HTR-8/SVneo (cell line): ENCODE results near the gene KIF25.
"Not testable (repeated sequence)": the region's sequence is repeated elsewhere in the genome, so short reads cannot be mapped to it uniquely, and the experiment has no call there.

ENCODE experiments used
- DNase-seq: peaks from one replicate; pipeline ENCODE4 v3.0.0; 2011; ENCODE audit warnings: low spot score, mixed read lengths; ENCODE audit not compliant: insufficient read length
- FAIRE-seq: peaks from 2 replicates; lab custom pipeline; 2011; peaks lifted over from hg19 to GRCh38; lab: Jason Lieb, UNC

The KIF25 gene

GRCh38 chr6:167973148-167973885, 24.2 kb upstream of the KIF25 start:
- no peak for FAIRE-seq
- DNase-seq: no peak

GRCh38 chr6:167974640-167975344, 22.7 kb upstream of the KIF25 start:
- FAIRE-seq: no peak
- DNase-seq: no peak

GRCh38 chr6:167975458-167975857, 22.0 kb upstream of the KIF25 start:
- DNase-seq (no peak), FAIRE-seq (no peak)

- DNase-seq, FAIRE-seq: not testable (repeated sequence)
Observed at GRCh38 chr6:167976116-167976657, 21.3 kb upstream of the KIF25 start.

GRCh38 chr6:167976708-167977107, 20.8 kb upstream of the KIF25 start:
- DNase-seq: no peak
- no peak for FAIRE-seq

- DNase-seq (no peak), FAIRE-seq (no peak)
Observed at GRCh38 chr6:167977717-167978467, 19.6 kb upstream of the KIF25 start.

- DNase-seq (no peak), FAIRE-seq (no peak)
Observed at GRCh38 chr6:167978607-167979006, 18.9 kb upstream of the KIF25 start.

- DNase-seq (no peak), FAIRE-seq (no peak)
Observed at GRCh38 chr6:167979436-167980139, 17.9 kb upstream of the KIF25 start.

- DNase-seq (no peak), FAIRE-seq (no peak)
Observed at GRCh38 chr6:167980911-167981580, 16.4 kb upstream of the KIF25 start.

GRCh38 chr6:167981916-167982462, 15.5 kb upstream of the KIF25 start:
- no peak for FAIRE-seq
- no peak for DNase-seq

- FAIRE-seq (peak; percentile 23), DNase-seq (no peak)
Observed at GRCh38 chr6:167984144-167984719, 13.2 kb upstream of the KIF25 start.

GRCh38 chr6:167984876-167985604, 12.4 kb upstream of the KIF25 start:
- FAIRE-seq: no peak
- no peak for DNase-seq

GRCh38 chr6:167985911-167986595, 11.4 kb upstream of the KIF25 start:
- FAIRE-seq: no peak
- no peak for DNase-seq

- FAIRE-seq (no peak), DNase-seq (no peak)
Observed at GRCh38 chr6:167987396-167988153, 9.9 kb upstream of the KIF25 start.

GRCh38 chr6:167988154-167988495, 9.3 kb upstream of the KIF25 start:
- FAIRE-seq: no peak

GRCh38 chr6:167988945-167989841, 8.3 kb upstream of the KIF25 start:
- no peak for FAIRE-seq
- DNase-seq: no peak

More at GRCh38 chr6:167988154-167988495, 9.3 kb upstream of the KIF25 start:
- no peak for DNase-seq
